HCT116 (cell line): ENCODE measurements around the gene THADA. TPM values are rescaled to one million over a fixed set of nuclear protein-coding genes. Genes with fewer than 3 reads are reported as not detected.

Source experiments
- ATAC-seq: fragments of 200-7000 bp; cut with Tn5 transposase; 2 replicates; pipeline ENCODE4 v1.9.1; 2020; ENCODE audit warnings: mild to moderate bottlenecking, moderate library complexity
- BruUV-seq: library from RNA; stranded (reverse); fragments of 400-500 nt; replicated peaks from 2 replicates; lab custom pipeline; 2021; lab: Mats Ljungman, UMichigan
- CTCF ChIA-PET: fragments of 300-600 bp; sonication (Branson Sonifier 250); formaldehyde crosslinking; loops from one replicate; lab custom pipeline; 2021; ENCODE audit warnings: antibody characterized with exemption; lab: Charles Lee
- POLR2A ChIA-PET: fragments of 300-600, 350-600 bp; sonication (Branson Sonifier 250); formaldehyde crosslinking; loops from one replicate; lab custom pipeline; 2021; ENCODE audit warnings: antibody characterized with exemption; lab: Charles Lee
- RAD21 ChIA-PET, 2 experiments: fragments of 300-600 bp; sonication (Branson Sonifier 250); formaldehyde crosslinking; loops; one replicate each; lab custom pipeline; 2023; ENCODE audit warnings: low total read pairs in 2 of 2; ENCODE audit not compliant: uncharacterized antibody in 2 of 2, unreplicated experiment in 2 of 2, low non-redundant PET in 1 of 2; lab: Charles Lee
- DNase-seq: peaks from one replicate; pipeline ENCODE4 v3.0.0-alpha.2; 2010; ENCODE audit warnings: low read depth, low spot score
- H2AFZ ChIP-seq: fragments of 200-600 bp; shearing (Covaris generic), sonication (generic); 2 replicates; pipeline ENCODE4 v1.6.1; 2017; ENCODE audit warnings: low read depth, mixed run types, mixed read lengths, antibody characterized with exemption, low read length; ENCODE audit not compliant: poor library complexity, severe bottlenecking
- H3K27ac ChIP-seq: 2 replicates; pipeline ENCODE4 v1.5.1; 2012; ENCODE audit warnings: low read depth, low read length
- H3K27me3 ChIP-seq: fragments of 200-600 bp; sonication (generic); 2 replicates; pipeline ENCODE4 v1.6.1; 2016; ENCODE audit warnings: mixed run types, low read length, mixed read lengths; ENCODE audit not compliant: insufficient read depth
- H3K36me3 ChIP-seq, 2 experiments: fragments of 200-500 bp in 1 of 2; fragments of 200-600 bp in 1 of 2; sonication (Bioruptor generic) in 1 of 2; sonication (generic) in 1 of 2; 2 replicates each; pipeline versions ENCODE4 v1.5.1 to v1.6.1; 2014 to 2016; ENCODE audit warnings: low read length in 2 of 2, inconsistent platforms in 1 of 2, mixed read lengths in 1 of 2, mixed run types in 1 of 2; ENCODE audit not compliant: insufficient read depth in 2 of 2, control insufficient read depth in 1 of 2
- H3K4me1 ChIP-seq, 2 experiments: fragments of 200-600 bp in 1 of 2; sonication (generic) in 1 of 2; 2 replicates each; pipeline versions ENCODE4 v1.5.1 to v1.6.1; 2012 to 2017; ENCODE audit warnings: low read length in 2 of 2, inconsistent platforms in 1 of 2, mild to moderate bottlenecking in 1 of 2, mixed read lengths in 1 of 2, mixed run types in 1 of 2, moderate library complexity in 1 of 2; ENCODE audit not compliant: insufficient read depth in 2 of 2, control insufficient read depth in 1 of 2
- H3K4me2 ChIP-seq: fragments of 200-600 bp; sonication (generic); 2 replicates; pipeline ENCODE4 v1.6.1; 2017; ENCODE audit warnings: mixed run types, low read length, mixed read lengths
- H3K4me3 ChIP-seq, 2 experiments: fragments of 200-600 bp in 1 of 2; sonication (generic) in 1 of 2; replicated peaks in 1 of 2; 2 replicates each; pipeline ENCODE4 v1.5.1; 2011 to 2016; ENCODE audit warnings: low read length in 2 of 2, control low read depth in 1 of 2, low read depth in 1 of 2, mild to moderate bottlenecking in 1 of 2, mixed read lengths in 1 of 2, mixed run types in 1 of 2
- H3K79me2 ChIP-seq: fragments of 200-600 bp; sonication (generic); 2 replicates; pipeline ENCODE4 v1.6.1; 2017; ENCODE audit warnings: mild to moderate bottlenecking, mixed run types, low read length, moderate library complexity, mixed read lengths; ENCODE audit not compliant: insufficient read depth
- H3K9ac ChIP-seq: fragments of 200-600 bp; sonication (generic); 2 replicates; pipeline ENCODE4 v1.6.1; 2016; ENCODE audit warnings: low read length, mixed read lengths
- H3K9me2 ChIP-seq: fragments of 200-600 bp; sonication (generic), shearing (Covaris generic); 2 replicates; pipeline ENCODE4 v1.6.1; 2017; ENCODE audit warnings: mixed run types, mild to moderate bottlenecking, moderate library complexity; ENCODE audit not compliant: insufficient read depth
- H3K9me3 ChIP-seq, 2 experiments: fragments of 200-500 bp in 1 of 2; fragments of 200-600 bp in 1 of 2; sonication (Bioruptor generic) in 1 of 2; sonication (generic) in 1 of 2; 2 replicates each; pipeline ENCODE4 v1.6.1; 2014 to 2017; ENCODE audit warnings: low read length in 2 of 2, mixed read lengths in 2 of 2, inconsistent platforms in 1 of 2, low read depth in 1 of 2, mild to moderate bottlenecking in 1 of 2, mixed run types in 1 of 2, moderate library complexity in 1 of 2; ENCODE audit not compliant: control insufficient read depth in 1 of 2, insufficient read depth in 1 of 2
- H4K20me1 ChIP-seq: fragments of 200-600 bp; sonication (generic), shearing (Covaris generic); 2 replicates; pipeline ENCODE4 v1.6.1; 2017; ENCODE audit warnings: mixed run types, mild to moderate bottlenecking, moderate library complexity; ENCODE audit not compliant: insufficient read depth
- CEBPB ChIP-seq: IDR thresholded peaks from 2 replicates; pipeline ENCODE4 v1.6.1; 2012; ENCODE audit warnings: low read depth
- EGR1 ChIP-seq: IDR thresholded peaks from 2 replicates; pipeline ENCODE4 v1.6.1; 2012; ENCODE audit warnings: low read depth
- ELF1 ChIP-seq: IDR thresholded peaks from 2 replicates; pipeline ENCODE4 v1.6.1; 2012; ENCODE audit warnings: low read depth, borderline replicate concordance
- EZH2 ChIP-seq: fragments of 200-600 bp; sonication (generic); IDR thresholded peaks from 2 replicates; pipeline ENCODE4 v1.6.1; 2017; ENCODE audit warnings: antibody characterized with exemption, mixed run types
- EZH2phosphoT487 ChIP-seq: fragments of 200-600 bp; IDR thresholded peaks from 2 replicates; pipeline ENCODE4 v1.6.1; 2018; ENCODE audit warnings: antibody characterized with exemption, borderline replicate concordance
- JUND ChIP-seq: IDR thresholded peaks from 2 replicates; pipeline ENCODE4 v1.6.1; 2012
- POLR2A ChIP-seq: IDR thresholded peaks from 2 replicates; pipeline ENCODE4 v1.7.0; 2011; ENCODE audit warnings: borderline replicate concordance; ENCODE audit not compliant: insufficient read depth, insufficient read length; ENCODE audit errors: extremely low read depth
- POLR2AphosphoS5 ChIP-seq: IDR thresholded peaks from 2 replicates; pipeline ENCODE4 v1.6.1; 2011; ENCODE audit warnings: mild to moderate bottlenecking, low read depth, low read length, moderate library complexity
- RAD21 ChIP-seq: IDR thresholded peaks from 2 replicates; pipeline ENCODE4 v1.6.1; 2012; ENCODE audit warnings: low read depth, mild to moderate bottlenecking
- REST ChIP-seq: IDR thresholded peaks from 2 replicates; pipeline ENCODE4 v1.6.1; 2012; ENCODE audit warnings: low read depth
- SP1 ChIP-seq: IDR thresholded peaks from 2 replicates; pipeline ENCODE4 v1.6.1; 2012; ENCODE audit warnings: low read depth
- SRF ChIP-seq: IDR thresholded peaks from 2 replicates; pipeline ENCODE4 v1.6.1; 2012; ENCODE audit warnings: low read depth
- ZBTB33 ChIP-seq: IDR thresholded peaks from 2 replicates; pipeline ENCODE4 v1.6.1; 2011; ENCODE audit warnings: mild to moderate bottlenecking, low read length, moderate library complexity; ENCODE audit not compliant: insufficient replicate concordance; ENCODE audit errors: extremely low read depth
- ZNF274 ChIP-seq: fragments of 200-500 bp; sonication (Bioruptor generic); IDR thresholded peaks from 2 replicates; pipeline ENCODE4 v1.6.1; 2014; ENCODE audit warnings: mild to moderate bottlenecking, low read depth, low read length, inconsistent platforms
- intact Hi-C: fragments of 100-400 bp; cut with micrococcal nuclease; formaldehyde crosslinking; loops from 2 replicates; pipeline ENCODE4 v1.10.0; 2022
- total RNA-seq: library from RNA; stranded (reverse); gene quantifications from one replicate; pipeline ENCODE4 v1.2.1, GENCODE V29; 2021; ENCODE audit not compliant: unreplicated experiment

THADA gene
- total RNA-seq, 1 experiment from 2014 or later: 30.7 TPM

GRCh38 chr2:43370146-43370545 is 225.7 kb downstream of the THADA start:
- H3K27me3 ChIP-seq: no peaks in the 10 kb centered on the region
- ATAC-seq: no peak
- ChIA-PET CTCF (interaction anchor here (0.6 kb wide), 1 partner anchor 141 kb away, joined by 3 read pairs; no protein-coding TSS in a partner anchor), RAD21 (no interaction called here), POLR2A (no interaction called here)
- no peak for TF ChIP-seq JUND
- TF ChIP-seq SRF: no peak
- TF ChIP-seq REST: no peak
- H3K9ac ChIP-seq: no peak overlapping the region
- no peaks in the 10 kb centered on the region for H3K9me2 ChIP-seq
- H3K36me3 ChIP-seq: no peaks in the 10 kb centered on the region
- H3K4me3 ChIP-seq: no peak overlapping the region
- H3K4me2 ChIP-seq: no peak overlapping the region
- no TSS peak for BruUV-seq
- no peaks in the 10 kb centered on the region for H3K79me2 ChIP-seq
- intact Hi-C loops: no loop called here
- no peaks in the 10 kb centered on the region for H4K20me1 ChIP-seq
- no peak overlapping the region for H3K27ac ChIP-seq
- H3K4me1 ChIP-seq: peaks cover 0 to 4% of the 10 kb centered on the region in 2 experiments; a peak in 2 of 4 replicates
- no peaks in the 10 kb centered on the region for H3K9me3 ChIP-seq
- no peak overlapping the region for H2AFZ ChIP-seq
- DNase-seq: no peak

- RAD21 ChIA-PET: no interaction called here
- H3K9ac ChIP-seq: no peak overlapping the region
- ATAC-seq (no peak), DNase-seq (no peak)
- CTCF ChIA-PET: no interaction called here
- no peak overlapping the region for H3K4me2 ChIP-seq
- no peak overlapping the region for H3K4me3 ChIP-seq
- H3K27ac ChIP-seq: no peak overlapping the region
- no TSS peak for BruUV-seq
- H3K79me2 ChIP-seq: no peaks in the 10 kb centered on the region
- intact Hi-C loops: no loop called here
- H2AFZ ChIP-seq: no peak overlapping the region
- H3K9me2 ChIP-seq: no peaks in the 10 kb centered on the region
- POLR2A ChIA-PET: no interaction called here
- H3K36me3 ChIP-seq: no peaks in the 10 kb centered on the region
- H4K20me1 ChIP-seq: no peaks in the 10 kb centered on the region
- H3K27me3 ChIP-seq: no peaks in the 10 kb centered on the region
- H3K4me1 ChIP-seq: peaks cover 0 to 4% of the 10 kb centered on the region in 2 experiments; a peak in 2 of 4 replicates
- no peaks in the 10 kb centered on the region for H3K9me3 ChIP-seq
- TF ChIP-seq RAD21: no peak
- TF ChIP-seq POLR2AphosphoS5: no peak
- TF ChIP-seq ELF1: no peak
- no peak for TF ChIP-seq ZBTB33
- no peak for TF ChIP-seq SRF
- no peak for TF ChIP-seq EZH2
- TF ChIP-seq ZNF274: no peak
- TF ChIP-seq POLR2A: no peak
- TF ChIP-seq SP1: no peak
- no peak for TF ChIP-seq EGR1
- TF ChIP-seq CEBPB: no peak
- no peak for TF ChIP-seq EZH2phosphoT487
- no peak for TF ChIP-seq JUND
These were observed 227.1 kb downstream of the THADA start for GRCh38 chr2:43368483-43369385.
